Measurements from ENCODE around the gene ZNF608. TPM values are rescaled to one million over a fixed set of nuclear protein-coding genes. Genes with fewer than 3 reads are reported as not detected.

ZNF608 gene
- total RNA-seq, 1 donor from 2014 or later: 88.0 TPM

DNA sequence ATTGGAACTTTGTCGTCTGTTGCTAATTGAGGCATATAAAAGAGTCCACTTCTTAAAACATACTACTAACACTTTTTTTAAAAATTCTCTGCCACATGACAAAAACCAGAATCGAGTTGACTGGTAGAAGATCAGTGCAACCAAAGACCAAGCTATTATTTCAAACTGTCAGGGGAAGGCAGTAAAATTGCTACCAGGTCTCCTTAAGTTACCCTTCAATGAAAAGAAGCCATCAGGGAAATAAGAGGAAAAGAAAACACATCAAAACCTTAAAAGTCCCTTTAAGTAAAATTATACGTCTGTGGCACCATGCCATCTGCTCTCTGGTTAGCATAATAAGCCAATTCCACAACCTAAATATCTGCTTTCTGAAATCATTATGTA, 9.6 kb downstream of the ZNF608 start:
- H3K4me3 Mint-ChIP-seq (ENCODE audit: unreplicated experiment): no peak overlapping the region

DNA sequence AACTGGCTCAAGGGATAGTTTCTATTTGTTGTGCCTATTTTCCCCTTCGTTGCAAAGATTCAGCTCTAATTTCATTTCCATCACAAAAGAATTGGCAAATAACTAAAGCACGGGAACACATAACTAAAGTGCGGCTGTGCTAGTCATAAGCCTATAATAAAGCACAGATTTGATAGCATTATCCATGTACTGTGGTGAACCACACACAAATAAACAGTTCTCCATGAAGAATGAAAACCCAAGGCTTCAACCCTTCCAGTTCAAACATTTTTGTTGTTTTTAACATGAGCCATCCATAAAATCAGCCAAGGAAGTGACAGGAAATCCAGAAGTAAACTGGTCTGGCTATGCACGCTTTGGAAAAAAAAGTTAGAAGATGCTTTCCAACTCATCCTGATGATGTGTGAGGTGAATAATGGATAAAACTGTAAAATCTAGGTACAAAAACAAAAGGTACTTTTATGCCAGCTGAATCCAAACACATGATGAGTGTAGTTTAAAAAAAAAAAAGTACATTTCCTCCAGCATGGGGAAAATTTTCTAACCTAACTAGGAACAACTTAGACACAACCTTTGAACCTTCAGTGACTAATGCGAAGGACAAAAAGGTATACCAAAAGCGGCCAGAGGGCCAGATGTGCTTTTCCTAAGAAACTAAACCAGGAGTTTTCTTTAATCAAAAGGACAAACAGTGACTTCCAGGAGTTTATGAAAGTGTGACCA, 10.2 kb downstream of the ZNF608 start:
- TF ChIP-seq, protein P1, sequence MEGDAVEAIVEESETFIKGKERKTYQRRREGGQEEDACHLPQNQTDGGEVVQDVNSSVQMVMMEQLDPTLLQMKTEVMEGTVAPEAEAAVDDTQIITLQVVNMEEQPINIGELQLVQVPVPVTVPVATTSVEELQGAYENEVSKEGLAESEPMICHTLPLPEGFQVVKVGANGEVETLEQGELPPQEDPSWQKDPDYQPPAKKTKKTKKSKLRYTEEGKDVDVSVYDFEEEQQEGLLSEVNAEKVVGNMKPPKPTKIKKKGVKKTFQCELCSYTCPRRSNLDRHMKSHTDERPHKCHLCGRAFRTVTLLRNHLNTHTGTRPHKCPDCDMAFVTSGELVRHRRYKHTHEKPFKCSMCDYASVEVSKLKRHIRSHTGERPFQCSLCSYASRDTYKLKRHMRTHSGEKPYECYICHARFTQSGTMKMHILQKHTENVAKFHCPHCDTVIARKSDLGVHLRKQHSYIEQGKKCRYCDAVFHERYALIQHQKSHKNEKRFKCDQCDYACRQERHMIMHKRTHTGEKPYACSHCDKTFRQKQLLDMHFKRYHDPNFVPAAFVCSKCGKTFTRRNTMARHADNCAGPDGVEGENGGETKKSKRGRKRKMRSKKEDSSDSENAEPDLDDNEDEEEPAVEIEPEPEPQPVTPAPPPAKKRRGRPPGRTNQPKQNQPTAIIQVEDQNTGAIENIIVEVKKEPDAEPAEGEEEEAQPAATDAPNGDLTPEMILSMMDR (IDR thresholded peaks at IDR 0.05; ENCODE audit: unreplicated experiment): no peak
- Mint-ChIP-seq H3K36me3 (ENCODE audit: low read depth, unreplicated experiment) (no peaks in the 10 kb centered on the region), H3K9me3 (ENCODE audit: unreplicated experiment) (no peaks in the 10 kb centered on the region), H3K27ac (ENCODE audit: unreplicated experiment) (peak overlapping the region; percentile 69), H3K4me3 (ENCODE audit: unreplicated experiment) (no peak overlapping the region), H3K4me1 (ENCODE audit: unreplicated experiment) (peaks cover 70% of the 10 kb centered on the region), H3K27me3 (ENCODE audit: unreplicated experiment) (peaks cover 2% of the 10 kb centered on the region)
- no peak for DNase-seq (ENCODE audit: low spot score)

More for the DNA sequence above, 9.6 kb downstream of the ZNF608 start:
- H3K9me3 Mint-ChIP-seq (ENCODE audit: unreplicated experiment): no peaks in the 10 kb centered on the region
- DNase-seq (ENCODE audit: low spot score): no peak
- TF ChIP-seq, protein P1 (IDR thresholded peaks at IDR 0.05; ENCODE audit: unreplicated experiment): no peak
- H3K27ac Mint-ChIP-seq (ENCODE audit: unreplicated experiment): peak overlapping the region; percentile 69
- peaks cover 70% of the 10 kb centered on the region for H3K4me1 Mint-ChIP-seq (ENCODE audit: unreplicated experiment)
- H3K36me3 Mint-ChIP-seq (ENCODE audit: low read depth, unreplicated experiment): no peaks in the 10 kb centered on the region
- peaks cover 2% of the 10 kb centered on the region for H3K27me3 Mint-ChIP-seq (ENCODE audit: unreplicated experiment)

DNA sequence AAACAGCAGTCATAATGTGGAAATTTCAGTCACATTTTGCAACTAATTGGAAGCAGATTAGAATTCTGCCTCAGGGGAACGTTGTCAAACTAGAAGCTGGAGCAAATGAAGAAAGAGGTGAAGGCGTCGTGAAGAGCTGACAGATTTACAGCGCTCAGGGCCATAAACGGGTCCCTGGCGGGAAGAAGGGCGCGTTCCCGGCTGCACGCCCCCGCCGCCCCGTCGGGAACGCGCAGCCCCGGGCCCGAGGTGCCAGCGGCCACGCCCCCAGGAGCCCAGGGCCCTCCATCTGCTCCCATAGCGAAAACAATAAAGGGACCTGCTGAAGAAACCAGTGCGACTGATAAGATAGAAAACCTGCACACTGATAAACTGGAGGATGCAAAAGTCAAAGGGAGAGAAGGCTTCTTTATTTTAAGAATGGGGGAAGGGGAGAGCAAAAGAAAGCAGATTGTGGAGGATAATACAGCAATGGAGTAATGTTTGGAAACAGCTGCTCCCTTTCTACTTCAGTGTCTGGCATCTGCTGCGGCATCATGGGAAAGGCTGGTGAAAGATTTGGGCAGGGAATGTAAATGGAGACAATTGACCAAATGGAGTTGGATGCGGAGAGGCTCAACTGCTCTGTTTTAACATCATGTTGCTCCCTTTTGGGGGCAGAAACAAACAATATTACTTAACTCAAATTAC, 11.1 kb downstream of the ZNF608 start:
- Mint-ChIP-seq H3K4me3 (ENCODE audit: unreplicated experiment) (peak overlapping the region; percentile 33), H3K27ac (ENCODE audit: unreplicated experiment) (peak overlapping the region; percentile 68)

DNA sequence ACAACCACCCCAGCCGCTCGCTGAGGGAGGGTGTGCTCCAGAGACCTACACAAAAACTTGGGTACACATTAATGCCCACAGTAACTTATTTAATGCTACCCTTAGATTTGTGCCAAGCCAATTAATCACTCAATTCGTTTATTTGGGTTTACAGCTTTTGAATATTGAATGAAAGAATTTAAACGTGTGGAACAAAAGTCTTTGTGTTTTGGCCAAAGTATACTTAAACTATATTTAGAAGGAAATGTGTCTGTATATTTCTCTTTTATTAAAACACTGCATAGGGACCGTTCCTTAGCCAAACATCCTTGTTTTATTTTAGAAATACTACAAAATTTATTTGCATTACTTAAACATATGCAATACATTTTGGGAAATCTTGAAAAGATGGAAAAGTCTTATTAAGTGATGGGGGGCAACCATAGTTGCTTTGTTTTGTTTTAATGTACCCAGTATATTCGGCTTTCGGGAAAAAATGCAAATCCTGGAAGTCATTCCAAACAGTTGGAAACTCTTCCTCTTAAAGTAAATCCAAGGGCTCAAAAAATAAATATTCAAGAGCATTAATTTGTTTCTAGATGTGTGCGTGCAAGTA, 11.8 kb downstream of the ZNF608 start:
- no peak for DNase-seq (ENCODE audit: low spot score)
- Mint-ChIP-seq H3K9me3 (ENCODE audit: unreplicated experiment) (no peaks in the 10 kb centered on the region), H3K36me3 (ENCODE audit: low read depth, unreplicated experiment) (no peaks in the 10 kb centered on the region), H3K27ac (ENCODE audit: unreplicated experiment) (peak overlapping the region; percentile 10), H3K27me3 (ENCODE audit: unreplicated experiment) (peaks cover 2% of the 10 kb centered on the region), H3K4me3 (ENCODE audit: unreplicated experiment) (peak overlapping the region; percentile 21), H3K4me1 (ENCODE audit: unreplicated experiment) (peaks cover 73% of the 10 kb centered on the region)
- TF ChIP-seq, protein P1 (IDR thresholded peaks at IDR 0.05; ENCODE audit: unreplicated experiment): no peak

More for the DNA sequence above, 11.1 kb downstream of the ZNF608 start:
- TF ChIP-seq, protein P1 (IDR thresholded peaks at IDR 0.05; ENCODE audit: unreplicated experiment): no peak
- peak; percentile 68 for DNase-seq (ENCODE audit: low spot score)
- H3K4me1 Mint-ChIP-seq (ENCODE audit: unreplicated experiment): peaks cover 74% of the 10 kb centered on the region
- H3K36me3 Mint-ChIP-seq (ENCODE audit: low read depth, unreplicated experiment): no peaks in the 10 kb centered on the region
- no peaks in the 10 kb centered on the region for H3K9me3 Mint-ChIP-seq (ENCODE audit: unreplicated experiment)
- peaks cover 2% of the 10 kb centered on the region for H3K27me3 Mint-ChIP-seq (ENCODE audit: unreplicated experiment)

DNA sequence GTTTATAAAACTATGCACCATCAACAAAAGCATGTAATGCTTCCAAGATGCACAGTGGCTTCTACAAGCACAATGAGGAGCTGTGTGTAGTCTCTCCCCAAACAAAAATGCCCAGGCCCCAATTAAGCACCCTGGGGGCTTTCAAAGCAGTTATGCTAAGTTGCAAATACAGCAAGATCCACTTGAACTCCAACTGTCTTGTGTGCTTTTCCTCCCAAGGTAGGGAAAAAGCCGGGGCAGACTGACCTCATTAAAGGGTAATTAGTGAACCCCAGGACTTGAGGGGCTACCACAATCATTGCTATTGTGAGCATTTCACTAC, 13.1 kb downstream of the ZNF608 start:
- Mint-ChIP-seq H3K27me3 (ENCODE audit: unreplicated experiment) (peaks cover 3% of the 10 kb centered on the region), H3K27ac (ENCODE audit: unreplicated experiment) (peak overlapping the region; percentile 77)

More for the DNA sequence above, 13.1 kb downstream of the ZNF608 start:
- Mint-ChIP-seq H3K9me3 (ENCODE audit: unreplicated experiment) (no peaks in the 10 kb centered on the region), H3K36me3 (ENCODE audit: low read depth, unreplicated experiment) (no peaks in the 10 kb centered on the region), H3K4me3 (ENCODE audit: unreplicated experiment) (no peak overlapping the region), H3K4me1 (ENCODE audit: unreplicated experiment) (peaks cover 70% of the 10 kb centered on the region)
- DNase-seq (ENCODE audit: low spot score): no peak
- TF ChIP-seq, protein P1 (IDR thresholded peaks at IDR 0.05; ENCODE audit: unreplicated experiment): no peak
